ENCODE data around the gene SEMA3B. TPM values are rescaled to one million over a fixed set of nuclear protein-coding genes. Genes with fewer than 3 reads are reported as not detected.
"Not testable (repeated sequence)": the region's sequence is repeated elsewhere in the genome, so short reads cannot be mapped to it uniquely, and the experiment has no call there.

Gene SEMA3B
- total RNA-seq, 1 experiment from 2014 or later, result 4.8 TPM

DNA sequence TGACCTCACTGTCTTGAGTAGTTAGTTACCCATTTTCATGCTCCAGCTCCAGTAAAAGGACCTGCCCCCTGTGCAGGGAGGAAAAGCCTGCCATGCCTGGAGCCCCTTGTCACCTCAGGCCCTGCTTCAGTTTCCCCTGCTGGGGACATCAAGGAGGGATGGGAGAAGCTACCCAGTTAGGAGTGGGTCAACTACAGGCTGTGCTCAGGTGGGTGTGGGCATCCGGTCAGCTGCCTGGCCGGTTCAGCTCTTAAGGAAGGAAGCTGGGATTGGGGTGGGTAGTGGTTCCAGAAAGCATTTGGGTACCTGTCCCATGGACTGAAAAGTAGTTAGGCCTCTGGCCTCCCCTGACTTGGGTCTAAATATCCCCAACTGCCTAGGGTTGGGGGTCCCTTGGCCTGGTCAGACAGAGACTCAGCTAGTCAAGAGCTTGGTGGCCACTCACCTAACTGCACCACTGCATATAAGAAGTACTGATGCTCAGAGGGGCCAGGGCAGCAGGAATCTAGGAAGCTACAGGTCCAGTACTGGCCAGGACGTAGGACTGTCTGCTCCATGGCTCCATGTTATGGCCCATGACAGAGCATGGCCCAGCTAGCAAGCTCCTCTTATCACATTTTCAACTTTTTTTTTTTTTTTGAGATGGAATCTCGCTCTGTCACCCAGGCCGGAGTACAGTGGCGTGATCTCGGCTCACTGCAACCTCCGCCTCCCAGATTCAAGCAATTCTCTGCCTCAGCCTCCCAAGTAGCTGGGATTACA lies 10.5 kb downstream of the SEMA3B start:
- Histone ChIP-seq H3K27ac (no peak overlapping the region), H3K4me1 (no peaks in the 10 kb centered on the region), H3K36me3 (no peaks in the 10 kb centered on the region), H3K27me3 (no peaks in the 10 kb centered on the region), H3K9me3 (replicated peaks) (no peaks in the 10 kb centered on the region), H3K4me3 (no peak overlapping the region)
- no peak for DNase-seq

DNA sequence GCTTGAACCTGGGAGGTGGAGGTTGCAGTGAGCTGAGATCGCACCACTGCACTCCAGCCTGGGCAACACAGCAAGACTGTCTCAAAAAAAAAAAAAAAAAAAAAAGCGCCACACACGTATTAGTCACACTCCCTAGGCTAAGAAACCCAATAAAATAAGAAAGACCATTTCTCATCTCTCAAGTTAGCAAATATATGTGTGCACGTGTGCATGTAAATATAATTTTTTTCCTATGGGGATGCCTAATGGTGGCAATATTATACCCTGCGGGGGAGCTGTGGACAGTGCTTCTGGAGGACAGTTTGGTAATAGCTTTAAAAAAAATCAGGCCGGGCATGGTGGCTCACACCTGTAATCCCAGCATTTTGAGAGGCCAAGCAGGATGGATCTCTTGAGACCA lies 15.2 kb downstream of the SEMA3B start:
- not testable (repeated sequence) for H3K9me3 ChIP-seq (replicated peaks); H3K4me1 ChIP-seq; H3K27ac ChIP-seq; H3K27me3 ChIP-seq; H3K4me3 ChIP-seq; DNase-seq
- peaks cover 12% of the 10 kb centered on the region; the same call in 1 of the 2 replicates for H3K36me3 ChIP-seq

DNA sequence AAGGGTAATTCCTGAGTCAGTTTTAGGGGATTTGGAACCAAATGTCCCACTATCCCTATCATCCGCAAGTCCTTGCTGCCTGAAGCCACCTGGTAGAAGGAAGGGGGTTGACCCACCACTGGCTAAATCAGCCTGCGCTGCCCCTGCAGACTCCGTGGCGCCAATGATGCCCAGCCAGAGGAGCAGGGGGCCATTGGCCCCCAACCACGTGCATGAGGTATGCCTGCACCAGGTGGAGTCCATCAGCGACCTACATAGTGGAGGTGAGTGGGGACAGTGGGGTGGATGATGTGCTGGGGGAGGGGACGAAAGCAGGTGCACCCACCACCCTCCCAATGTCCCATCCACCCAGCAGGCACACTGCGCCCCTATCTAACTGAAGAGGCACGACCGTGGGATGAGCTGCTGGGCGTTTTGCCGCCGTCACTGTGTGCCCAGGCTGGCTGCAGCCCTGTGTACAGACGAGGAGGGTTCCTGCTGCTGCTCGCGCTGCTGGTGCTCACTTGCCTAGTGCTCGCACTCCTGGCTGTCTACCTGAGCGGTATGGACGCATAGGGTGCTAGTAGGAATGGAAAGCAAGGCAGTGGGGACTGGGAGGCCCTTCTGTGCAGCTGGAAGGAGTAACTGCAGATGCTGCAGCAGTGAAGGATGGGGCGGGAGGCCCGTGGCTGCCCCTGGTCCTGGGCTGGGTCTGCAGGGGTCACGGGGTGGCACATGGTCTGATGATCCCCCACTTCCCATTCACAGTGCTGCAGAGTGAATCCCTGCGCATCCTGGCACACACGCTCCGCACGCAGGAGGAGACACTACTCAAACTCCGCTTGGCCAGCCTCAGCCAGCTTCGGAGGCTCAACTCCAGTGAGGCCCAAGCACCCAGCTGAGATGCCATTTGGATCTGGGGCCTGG lies 17.6 kb downstream of the SEMA3B start:
- H3K4me1 ChIP-seq, result no peaks in the 10 kb centered on the region
- no peak for DNase-seq
- no peak overlapping the region for H3K4me3 ChIP-seq
- H3K36me3 ChIP-seq, result peaks cover 24% of the 10 kb centered on the region
- no peaks in the 10 kb centered on the region for H3K9me3 ChIP-seq (replicated peaks)
- H3K27ac ChIP-seq, result no peak overlapping the region
- no peaks in the 10 kb centered on the region for H3K27me3 ChIP-seq

DNA sequence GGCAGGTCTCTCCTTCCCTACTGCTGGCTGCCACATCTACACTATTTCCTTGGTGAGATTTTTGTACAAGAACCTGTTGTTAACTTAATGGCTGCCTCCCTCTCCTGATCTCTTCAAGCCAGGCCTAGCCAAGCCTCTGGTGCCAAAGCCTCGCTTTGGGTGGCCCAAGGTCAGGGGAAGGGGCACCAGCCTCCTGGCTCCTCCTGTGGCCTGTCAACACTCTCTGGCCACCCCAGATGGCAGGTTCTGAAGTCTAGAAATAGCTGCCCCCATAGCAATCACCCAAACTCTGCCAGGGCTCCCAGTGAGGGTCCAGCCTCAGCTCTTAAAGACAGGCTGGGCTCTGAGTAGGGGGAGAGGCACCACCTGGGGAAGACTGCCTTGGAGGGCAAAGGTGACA lies 18.3 kb downstream of the SEMA3B start:
- peaks cover 24% of the 10 kb centered on the region for H3K36me3 ChIP-seq
- H3K4me3 ChIP-seq, result no peak overlapping the region
- DNase-seq, result no peak
- no peak overlapping the region for H3K27ac ChIP-seq
- H3K9me3 ChIP-seq (replicated peaks), result no peaks in the 10 kb centered on the region
- no peaks in the 10 kb centered on the region for H3K4me1 ChIP-seq
- H3K27me3 ChIP-seq, result no peaks in the 10 kb centered on the region

DNA sequence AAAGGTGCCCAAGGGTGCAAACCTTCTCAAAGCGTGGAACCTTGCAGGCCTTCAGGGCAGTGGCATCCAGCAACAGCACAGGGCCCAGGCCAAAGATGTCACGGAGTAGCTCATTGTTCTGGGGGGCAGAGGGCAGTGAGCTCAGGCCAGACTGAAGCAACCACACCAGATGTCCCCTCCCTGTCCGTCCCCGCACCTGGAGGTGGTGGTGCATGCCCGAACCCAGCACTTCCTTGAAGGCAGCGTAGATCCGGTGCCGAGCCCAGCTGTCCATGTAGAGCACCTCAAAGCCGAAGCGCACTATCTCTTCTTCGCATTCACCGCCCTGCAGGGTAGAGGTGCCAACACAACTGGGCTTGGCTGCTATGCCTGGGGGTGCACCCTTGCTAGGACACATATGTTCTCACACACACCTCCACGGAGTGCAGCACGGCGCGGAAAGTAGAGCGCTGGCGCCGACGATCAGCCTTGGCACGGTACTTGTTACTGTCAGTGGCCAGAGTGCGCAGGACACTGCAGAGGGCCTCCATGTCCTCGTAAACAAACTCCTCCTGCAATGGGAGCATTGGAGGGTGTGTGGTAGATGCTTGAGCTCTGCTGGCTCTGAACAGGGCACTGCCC lies 19.6 kb downstream of the SEMA3B start:
- H3K27me3 ChIP-seq, result no peaks in the 10 kb centered on the region
- no peak for DNase-seq
- H3K27ac ChIP-seq, result no peak overlapping the region
- H3K4me1 ChIP-seq, result no peaks in the 10 kb centered on the region; the same call in 1 of the 2 replicates
- H3K36me3 ChIP-seq, result peaks cover 24% of the 10 kb centered on the region
- H3K4me3 ChIP-seq, result no peak overlapping the region
- H3K9me3 ChIP-seq (replicated peaks), result no peaks in the 10 kb centered on the region

DNA sequence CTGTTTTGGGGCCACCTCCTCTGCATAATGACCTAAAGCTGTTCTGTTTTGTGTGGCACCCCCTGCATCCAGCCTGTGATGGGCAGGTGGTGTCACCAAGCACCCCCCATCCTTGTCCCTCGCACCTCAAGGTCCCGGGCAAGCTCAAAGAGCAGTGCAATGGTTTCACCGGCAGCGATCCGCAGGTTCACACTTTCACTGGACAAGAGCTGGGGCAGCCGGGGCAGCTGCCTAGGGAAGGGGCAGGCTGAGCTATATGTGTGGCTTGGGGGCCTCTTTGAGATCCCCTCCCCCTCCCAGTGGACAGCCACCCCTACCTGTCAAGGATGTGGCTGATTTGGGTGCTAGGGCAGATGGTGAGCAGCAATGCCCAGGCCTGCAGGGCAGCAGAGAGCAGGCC lies 20.2 kb downstream of the SEMA3B start:
- Histone ChIP-seq H3K4me3 (no peak overlapping the region), H3K27me3 (no peaks in the 10 kb centered on the region), H3K36me3 (peaks cover 24% of the 10 kb centered on the region), H3K4me1 (no peaks in the 10 kb centered on the region; the same call in 1 of the 2 replicates), H3K27ac (no peak overlapping the region), H3K9me3 (replicated peaks) (no peaks in the 10 kb centered on the region)
- no peak for DNase-seq

DNA sequence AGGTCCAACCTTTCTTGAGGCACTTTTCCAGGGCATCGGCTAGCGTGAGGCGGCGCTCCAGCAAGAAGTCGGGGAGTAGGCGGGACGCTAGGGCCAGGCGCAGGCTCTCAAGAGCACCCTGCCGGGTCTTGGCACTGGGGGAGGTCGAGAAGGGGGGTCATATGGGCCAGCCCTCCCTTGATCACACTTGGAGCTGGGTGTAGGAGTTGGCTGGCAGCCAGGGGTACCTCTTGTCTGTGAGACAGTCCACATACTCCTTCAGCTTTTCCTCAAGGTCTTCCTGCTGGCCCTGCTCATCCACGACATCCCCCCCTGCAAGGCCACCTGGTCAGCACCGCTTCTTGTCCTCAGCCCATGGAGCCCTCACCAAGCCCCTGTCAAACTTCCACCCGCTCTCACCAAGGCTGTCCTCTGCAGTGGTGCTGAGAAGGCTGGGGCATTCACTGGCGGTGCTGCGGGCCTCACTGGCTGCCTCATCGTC lies 21.3 kb downstream of the SEMA3B start:
- Histone ChIP-seq H3K36me3 (peaks cover 24% of the 10 kb centered on the region), H3K4me1 (no peaks in the 10 kb centered on the region; the same call in 1 of the 2 replicates), H3K27me3 (no peaks in the 10 kb centered on the region), H3K9me3 (replicated peaks) (no peaks in the 10 kb centered on the region), H3K27ac (no peak overlapping the region), H3K4me3 (no peak overlapping the region)
- no peak for DNase-seq

DNA sequence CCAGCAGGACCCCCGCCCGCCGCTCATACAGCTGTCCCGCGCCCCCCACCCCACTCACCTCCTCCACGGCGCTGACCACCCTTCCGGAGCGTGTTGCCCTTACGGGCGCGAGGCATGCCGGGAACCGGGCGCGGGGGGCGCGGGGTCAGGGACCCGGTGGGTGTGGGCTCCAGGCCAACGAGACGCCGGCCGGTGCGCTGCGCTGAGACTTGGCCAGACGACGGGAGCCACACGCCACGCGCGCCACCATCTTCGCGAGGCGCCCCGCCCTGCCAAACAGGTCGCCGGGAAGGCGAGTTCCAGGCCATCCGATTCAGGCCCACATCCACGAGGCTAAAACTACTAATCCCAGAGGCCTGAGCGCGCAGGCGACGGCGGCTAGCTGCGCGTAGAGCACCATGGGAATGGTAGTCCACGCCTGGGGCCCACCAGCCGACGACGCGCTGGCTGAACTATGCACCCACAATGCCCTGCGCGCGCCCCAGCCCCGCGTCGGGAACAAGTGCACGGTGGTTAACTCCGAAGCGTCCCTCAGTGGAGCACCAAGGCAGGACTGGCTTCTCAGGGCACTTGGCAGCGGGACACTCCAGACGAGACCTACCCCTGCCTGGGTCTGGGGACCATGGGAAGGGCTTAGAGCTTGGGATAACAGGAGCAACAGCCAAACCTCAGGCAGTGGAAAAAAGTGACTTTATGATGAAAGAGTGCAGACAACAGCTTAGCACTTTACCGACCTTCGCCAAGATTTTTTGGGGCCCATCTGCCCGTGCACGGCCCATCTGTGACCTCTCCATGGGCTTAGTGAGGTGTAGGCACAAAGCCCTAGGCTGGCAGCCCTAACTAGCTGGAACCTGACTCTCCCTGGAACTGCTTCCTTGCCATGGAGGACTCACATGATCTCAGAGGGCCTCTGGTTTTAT lies 23.5 kb downstream of the SEMA3B start, which contains the start of gene IFRD2:
Gene IFRD2 (minus strand): TSS at position 271 of the 920 bp plus-strand sequence. CDS start 155 bp downstream, at position 116.
- Histone ChIP-seq H3K27me3 (no peaks in the 10 kb centered on the region), H3K9me3 (replicated peaks) (no peaks in the 10 kb centered on the region), H3K36me3 (peaks cover 24% of the 10 kb centered on the region), H3K27ac (peak within 1 kb of the TSS; percentile 77), H3K4me1 (no peaks in the 10 kb centered on the region; the same call in 1 of the 2 replicates), H3K4me3 (peak within 1 kb of the TSS; percentile 79)
- peak; percentile 96 to 97 for DNase-seq

DNA sequence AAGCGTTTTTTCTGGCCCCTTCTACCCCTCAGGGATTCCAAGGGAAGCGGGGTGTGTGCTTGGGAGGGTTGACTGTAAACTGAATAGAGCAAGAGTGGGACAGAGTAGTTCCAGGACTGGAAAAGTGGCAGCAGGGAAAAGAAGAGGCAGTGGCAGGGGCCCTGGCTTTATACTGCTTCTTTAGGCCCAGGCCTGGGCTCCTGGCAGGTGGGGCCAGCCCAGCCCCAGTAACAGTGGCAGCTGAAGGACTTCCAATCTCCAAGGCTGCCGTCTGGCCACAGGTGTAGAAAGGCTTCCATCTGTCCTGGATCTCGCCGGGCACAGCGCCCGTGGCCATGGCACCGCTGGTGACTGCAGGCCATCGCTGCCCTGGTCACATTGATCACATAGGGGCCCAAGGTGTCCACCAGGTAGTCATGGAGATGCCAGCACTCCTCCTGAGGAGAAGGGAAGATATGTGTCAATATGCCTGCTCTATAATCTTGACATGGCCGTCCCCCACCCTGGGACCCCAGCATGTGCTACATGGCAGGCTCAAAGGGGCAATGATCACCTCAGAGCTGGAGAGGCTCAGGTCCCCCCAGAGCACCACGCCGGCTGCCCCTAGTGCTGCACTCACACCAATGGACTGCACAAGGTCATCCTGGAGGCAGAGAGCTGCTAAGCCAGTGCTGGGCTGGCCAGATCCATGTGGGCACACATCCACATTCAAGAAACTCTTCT lies 24.3 kb downstream of the SEMA3B start:
- Histone ChIP-seq H3K36me3 (peaks cover 19% of the 10 kb centered on the region), H3K4me3 (peak overlapping the region; percentile 79), H3K4me1 (no peaks in the 10 kb centered on the region; the same call in 1 of the 2 replicates), H3K27me3 (no peaks in the 10 kb centered on the region), H3K9me3 (replicated peaks) (no peaks in the 10 kb centered on the region), H3K27ac (no peak overlapping the region; the same call in 1 of the 2 replicates)
- no peak for DNase-seq

DNA sequence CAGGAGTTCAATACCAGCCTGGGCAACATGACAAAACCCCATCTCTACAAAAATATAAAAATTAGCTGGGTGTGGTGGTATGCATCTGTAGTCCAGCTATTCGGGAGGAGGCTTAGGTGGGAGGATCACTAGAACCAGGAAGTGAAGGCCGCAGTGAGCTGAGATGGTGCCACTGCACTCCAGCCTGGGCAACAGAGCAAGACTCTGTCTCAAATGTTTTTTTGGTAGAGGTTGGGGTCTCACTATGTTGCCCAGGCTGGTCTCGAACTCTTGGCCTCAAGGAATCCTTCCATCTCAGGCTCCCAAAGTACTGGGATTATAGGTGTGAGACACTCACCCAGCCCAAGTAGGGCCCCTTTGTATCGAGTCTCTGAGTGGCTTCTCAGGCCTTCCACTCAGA lies 25.1 kb downstream of the SEMA3B start:
- H3K4me3 ChIP-seq, result no peak overlapping the region
- H3K27ac ChIP-seq, result no peak overlapping the region

DNA sequence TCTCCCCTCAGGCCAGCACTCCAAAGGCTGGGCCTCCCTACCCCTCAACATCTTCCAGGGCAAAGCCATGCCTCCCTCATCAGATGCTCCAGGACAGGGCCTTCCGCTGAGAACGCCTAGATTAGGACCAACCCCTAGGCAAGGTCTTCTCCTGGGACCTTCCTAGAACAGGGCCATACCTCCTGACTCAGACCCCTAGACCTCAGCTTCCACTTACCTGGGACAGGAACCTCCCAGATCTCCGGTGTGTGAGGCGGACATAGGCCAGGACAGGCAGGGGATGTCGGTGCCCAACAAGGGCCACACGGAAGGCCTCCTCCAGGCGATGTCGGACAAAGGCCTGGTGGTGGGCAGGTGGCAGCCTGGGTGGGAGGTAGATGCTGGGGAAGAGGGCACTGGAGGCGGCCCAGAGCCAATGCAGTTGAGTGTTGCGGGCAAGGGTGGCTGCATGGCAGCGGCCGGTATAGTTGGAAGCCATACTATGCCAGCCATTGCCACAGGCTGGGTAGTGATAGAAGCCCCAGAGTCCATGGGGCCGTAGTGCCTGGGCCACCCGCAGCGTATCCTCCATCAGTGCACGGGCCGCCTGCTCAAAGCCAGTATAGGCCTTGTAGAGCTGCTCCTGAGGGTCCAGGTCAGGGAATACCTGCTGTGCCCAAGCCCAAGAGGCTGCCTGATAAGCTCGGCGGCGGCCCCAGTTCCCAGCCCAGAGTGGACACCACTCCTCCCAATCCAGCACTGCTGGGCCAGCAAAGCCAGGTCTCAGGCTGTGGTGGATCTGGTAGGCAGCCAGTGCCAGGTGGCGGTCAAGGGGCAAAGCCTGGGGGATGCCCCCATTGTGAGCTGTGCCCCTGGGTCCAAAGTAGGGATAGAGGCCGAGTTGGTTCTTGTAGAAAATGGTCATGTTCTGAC lies 25.8 kb downstream of the SEMA3B start:
- peaks cover 8% of the 10 kb centered on the region for H3K36me3 ChIP-seq
- H3K27me3 ChIP-seq, result no peaks in the 10 kb centered on the region
- DNase-seq, result no peak
- H3K4me3 ChIP-seq, result no peak overlapping the region
- H3K27ac ChIP-seq, result no peak overlapping the region
- no peaks in the 10 kb centered on the region for H3K9me3 ChIP-seq (replicated peaks)
- H3K4me1 ChIP-seq, result no peaks in the 10 kb centered on the region; the same call in 1 of the 2 replicates

More for the DNA sequence above, 25.1 kb downstream of the SEMA3B start:
- Histone ChIP-seq H3K36me3 (peaks cover 13% of the 10 kb centered on the region), H3K9me3 (replicated peaks) (no peaks in the 10 kb centered on the region), H3K27me3 (no peaks in the 10 kb centered on the region), H3K4me1 (no peaks in the 10 kb centered on the region; the same call in 1 of the 2 replicates)
- no peak for DNase-seq

DNA sequence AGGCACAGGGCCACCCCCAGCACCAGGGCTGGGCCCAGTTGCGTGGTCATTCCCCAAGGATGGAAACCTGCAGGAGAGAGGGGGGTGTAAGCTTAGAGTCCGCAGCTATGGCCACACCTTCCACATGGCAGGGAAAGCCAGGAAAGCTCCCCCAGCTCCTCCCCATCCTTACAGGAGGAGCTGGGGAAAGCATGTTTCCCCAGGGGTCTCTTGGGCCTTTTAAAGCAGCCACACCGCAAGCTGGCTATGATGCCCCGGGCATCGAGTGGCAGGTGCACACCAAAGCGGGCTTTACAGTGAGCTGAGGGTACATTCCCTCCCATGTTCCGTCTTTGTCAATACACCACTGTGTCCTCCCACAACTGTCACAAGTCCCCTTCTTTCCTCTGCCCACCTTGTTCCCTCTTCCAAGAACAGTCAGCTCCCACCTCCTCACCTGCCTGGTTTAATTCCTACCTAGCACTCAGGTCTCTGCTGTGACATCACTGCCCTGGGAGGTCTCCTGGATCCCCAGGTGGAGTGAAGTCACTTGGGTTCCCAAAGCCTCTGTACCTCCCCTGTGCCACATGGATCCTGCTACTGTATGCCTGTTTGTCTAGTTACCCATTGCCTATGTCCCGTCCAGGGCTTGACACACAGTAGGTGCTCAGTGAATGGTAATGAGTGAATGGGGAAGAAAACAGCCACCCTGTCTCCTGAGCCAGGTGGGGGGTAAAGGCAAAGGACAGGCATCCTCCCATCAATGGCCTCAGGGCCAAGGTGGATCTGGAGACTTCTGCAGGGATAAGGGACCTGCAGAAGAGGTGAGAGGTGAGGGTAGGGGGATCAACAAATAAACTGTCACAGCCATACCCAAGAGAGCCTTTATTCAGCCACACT lies 26.8 kb downstream of the SEMA3B start:
- Histone ChIP-seq H3K9me3 (replicated peaks) (no peaks in the 10 kb centered on the region), H3K4me1 (peaks cover 8% of the 10 kb centered on the region; the same call in 1 of the 2 replicates)
- no peak for DNase-seq

More for the DNA sequence above, 26.8 kb downstream of the SEMA3B start:
- H3K36me3 ChIP-seq, result no peaks in the 10 kb centered on the region
- no peak overlapping the region for H3K27ac ChIP-seq
- H3K27me3 ChIP-seq, result no peaks in the 10 kb centered on the region
- H3K4me3 ChIP-seq, result no peak overlapping the region
